HFF-Myc (cell line): ENCODE results near the gene TAF1A.
A peak's percentile ranks its signal among the peaks of the same experiment; 100 is the strongest.

ENCODE experiments used
- DNase-seq: peaks from one replicate; pipeline ENCODE4 v3.0.0-alpha.2; 2011; ENCODE audit warnings: low read depth; ENCODE audit errors: extremely low read depth
- H3K4me3 ChIP-seq: replicated peaks from 2 replicates; pipeline ENCODE4 v1.5.1; 2011; ENCODE audit warnings: low read depth, mild to moderate bottlenecking, control low read depth, low read length
- CTCF ChIP-seq: IDR thresholded peaks from 2 replicates; pipeline ENCODE4 v1.5.1; 2012; ENCODE audit warnings: mild to moderate bottlenecking, low read depth, low read length, control low read depth; ENCODE audit errors: missing control alignments

Gene TAF1A

GRCh38 chr1:222624214-222624613 is 34.5 kb upstream of the TAF1A start:
- H3K4me3 ChIP-seq: no peak overlapping the region
- TF ChIP-seq CTCF: no peak

GRCh38 chr1:222623458-222623857 is 33.7 kb upstream of the TAF1A start:
- TF ChIP-seq CTCF: no peak
- DNase-seq: no peak
- H3K4me3 ChIP-seq: no peak overlapping the region

More at GRCh38 chr1:222624214-222624613, 34.5 kb upstream of the TAF1A start:
- DNase-seq: no peak

- H3K4me3 ChIP-seq: no peak overlapping the region
- TF ChIP-seq CTCF: no peak
Measured at GRCh38 chr1:222622765-222623164, 33.0 kb upstream of the TAF1A start.

GRCh38 chr1:222620566-222620965 is 30.8 kb upstream of the TAF1A start:
- DNase-seq: no peak
- TF ChIP-seq CTCF: no peak
- no peak overlapping the region for H3K4me3 ChIP-seq

More at GRCh38 chr1:222622765-222623164, 33.0 kb upstream of the TAF1A start:
- no peak for DNase-seq

- peak overlapping the region; percentile 69 for H3K4me3 ChIP-seq
- no peak for TF ChIP-seq CTCF
- no peak for DNase-seq
Measured at GRCh38 chr1:222618880-222619596, 29.3 kb upstream of the TAF1A start.

- TF ChIP-seq CTCF: no peak
- peak within 1 kb of the TSS; percentile 69 for H3K4me3 ChIP-seq
- DNase-seq: peak; percentile 14
Measured at GRCh38 chr1:222618001-222618879, 28.5 kb upstream of the TAF1A start, which contains the start of gene MIA3. TSS of gene MIA3 (plus strand) at chr1:222618097. CDS start at chr1:222618111, 14 bp downstream.
